Measurements from ENCODE around the gene ETV1. TPM values are rescaled to one million over a fixed set of nuclear protein-coding genes. Genes with fewer than 3 reads are reported as not detected.

ETV1 gene
- total RNA-seq, 1 experiment from 2014 or later: 23.3 TPM

DNA sequence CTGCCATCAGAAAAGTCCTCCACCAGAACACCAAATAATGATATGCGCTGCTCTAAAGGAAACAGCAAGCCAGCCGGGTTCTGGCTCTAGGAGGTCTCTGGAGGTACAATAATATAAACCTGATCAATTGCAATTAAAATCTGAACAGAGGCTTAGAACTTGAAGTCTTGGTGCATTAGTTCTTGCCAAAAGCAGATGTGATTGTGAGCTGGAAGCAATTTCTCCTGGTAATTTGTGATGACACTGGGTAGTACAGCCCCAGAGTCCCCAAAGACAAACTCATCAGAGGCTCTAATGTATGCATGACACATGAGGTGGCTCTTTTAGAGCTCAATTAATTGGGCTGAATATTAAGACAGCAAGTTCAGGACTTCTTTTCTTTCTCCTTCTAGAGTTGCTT is 3.3 kb downstream of the ETV1 start:
- Histone ChIP-seq H3K79me2 (ENCODE audit: insufficient read depth, low read length) (no peaks in the 10 kb centered on the region), H2AFZ (ENCODE audit: low read depth, low read length, poor library complexity, severe bottlenecking) (no peak overlapping the region), H4K20me1 (ENCODE audit: insufficient read depth) (no peaks in the 10 kb centered on the region), H3K36me3 (ENCODE audit: control insufficient read depth in 1 of 2, insufficient read depth in 2 of 2, low read length in 2 of 2) (no peaks in the 10 kb centered on the region), H3K4me1 (ENCODE audit: control insufficient read depth in 1 of 2, insufficient read depth in 2 of 2, low read length in 2 of 2) (peaks cover 9 to 10% of the 10 kb centered on the region in 2 experiments), H3K4me2 (ENCODE audit: low read length) (no peak overlapping the region), H3K9ac (ENCODE audit: low read length) (no peak overlapping the region), H3K4me3 (replicated peaks in 1 of 2; ENCODE audit: low read depth in 1 of 2, low read length in 2 of 2) (no peak overlapping the region), H3K9me3 (ENCODE audit: control insufficient read depth in 1 of 2, insufficient read depth in 1 of 2, low read depth in 1 of 2, low read length in 2 of 2) (no peaks in the 10 kb centered on the region), H3K9me2 (ENCODE audit: insufficient read depth) (no peaks in the 10 kb centered on the region), H3K27ac (ENCODE audit: low read depth, low read length) (no peak overlapping the region), H3K27me3 (ENCODE audit: insufficient read depth, low read length) (no peaks in the 10 kb centered on the region)
- no peak for DNase-seq (ENCODE audit: low read depth, low spot score)
- BruUV-seq (replicated peaks): no TSS peak
- intact Hi-C loops (cut with micrococcal nuclease): no loop called here
- CTCF ChIA-PET: no interaction called here
- POLR2A ChIA-PET: no interaction called here
- no peak for TF ChIP-seq CEBPB (IDR thresholded peaks at IDR 0.05; ENCODE audit: low read depth)
- no peak for TF ChIP-seq YY1 (IDR thresholded peaks at IDR 0.05; ENCODE audit: extremely low read depth, insufficient replicate concordance, low read depth, low read length)
- TF ChIP-seq TCF7L2 (IDR thresholded peaks at IDR 0.05; ENCODE audit: borderline replicate concordance, extremely low read depth, insufficient read depth, insufficient read length): no peak
- TF ChIP-seq SRF (IDR thresholded peaks at IDR 0.05; ENCODE audit: low read depth): no peak
- RAD21 ChIA-PET (ENCODE audit: low non-redundant PET in 1 of 2, low total read pairs in 2 of 2, uncharacterized antibody in 2 of 2, unreplicated experiment in 2 of 2): no interaction called here
- no peak for ATAC-seq

DNA sequence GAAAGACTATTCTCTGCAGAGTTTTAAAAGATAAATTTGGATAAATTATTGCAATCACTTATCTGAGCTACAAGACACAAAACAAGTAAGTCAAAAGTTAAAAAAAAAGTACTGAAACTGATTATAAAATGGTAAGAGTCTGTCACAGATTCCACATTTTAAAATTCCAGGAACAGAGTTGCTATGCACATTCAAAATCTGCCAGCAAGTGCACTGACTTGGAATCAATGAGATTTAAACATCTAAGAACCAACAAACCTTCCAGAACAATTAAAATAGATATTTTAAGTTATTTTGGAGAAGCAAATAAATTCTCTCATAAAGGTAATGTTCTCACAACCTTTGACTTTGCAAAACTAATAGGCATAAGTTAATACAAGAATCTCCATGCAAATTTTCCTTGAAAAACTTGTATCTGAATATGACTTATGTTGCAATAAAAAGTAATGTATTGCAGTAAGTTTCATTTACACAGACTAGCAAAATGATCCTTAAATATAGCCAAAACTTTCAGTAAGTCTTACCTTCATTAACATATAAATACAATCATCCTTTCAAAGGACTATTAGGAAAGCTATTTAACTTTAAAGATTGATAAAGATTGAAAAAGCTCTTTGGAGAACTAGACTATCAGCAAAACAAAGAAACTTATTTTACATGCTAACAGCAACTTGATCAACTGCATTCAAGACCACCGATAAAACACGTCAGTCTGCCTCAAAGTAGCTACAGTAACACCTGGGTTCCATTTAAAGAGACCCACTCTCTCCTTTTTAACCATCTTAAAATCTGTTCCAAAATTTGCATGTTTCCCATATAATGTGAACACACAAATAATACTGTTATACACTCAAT is 4.4 kb downstream of the ETV1 start:
- no peak overlapping the region for H2AFZ ChIP-seq (ENCODE audit: low read depth, low read length, poor library complexity, severe bottlenecking)
- H3K27me3 ChIP-seq (ENCODE audit: insufficient read depth, low read length): no peaks in the 10 kb centered on the region
- H3K27ac ChIP-seq (ENCODE audit: low read depth, low read length): no peak overlapping the region
- intact Hi-C loops (cut with micrococcal nuclease): no loop called here
- TF ChIP-seq MAX (IDR thresholded peaks at IDR 0.05): no peak
- TF ChIP-seq, protein P1, sequence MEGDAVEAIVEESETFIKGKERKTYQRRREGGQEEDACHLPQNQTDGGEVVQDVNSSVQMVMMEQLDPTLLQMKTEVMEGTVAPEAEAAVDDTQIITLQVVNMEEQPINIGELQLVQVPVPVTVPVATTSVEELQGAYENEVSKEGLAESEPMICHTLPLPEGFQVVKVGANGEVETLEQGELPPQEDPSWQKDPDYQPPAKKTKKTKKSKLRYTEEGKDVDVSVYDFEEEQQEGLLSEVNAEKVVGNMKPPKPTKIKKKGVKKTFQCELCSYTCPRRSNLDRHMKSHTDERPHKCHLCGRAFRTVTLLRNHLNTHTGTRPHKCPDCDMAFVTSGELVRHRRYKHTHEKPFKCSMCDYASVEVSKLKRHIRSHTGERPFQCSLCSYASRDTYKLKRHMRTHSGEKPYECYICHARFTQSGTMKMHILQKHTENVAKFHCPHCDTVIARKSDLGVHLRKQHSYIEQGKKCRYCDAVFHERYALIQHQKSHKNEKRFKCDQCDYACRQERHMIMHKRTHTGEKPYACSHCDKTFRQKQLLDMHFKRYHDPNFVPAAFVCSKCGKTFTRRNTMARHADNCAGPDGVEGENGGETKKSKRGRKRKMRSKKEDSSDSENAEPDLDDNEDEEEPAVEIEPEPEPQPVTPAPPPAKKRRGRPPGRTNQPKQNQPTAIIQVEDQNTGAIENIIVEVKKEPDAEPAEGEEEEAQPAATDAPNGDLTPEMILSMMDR (IDR thresholded peaks at IDR 0.05 in 2 of 3, conservative IDR thresholded peaks at IDR 0.05 in 1 of 3; ENCODE audit: borderline replicate concordance in 1 of 3, insufficient read depth in 1 of 3, low read depth in 2 of 3, low read length in 2 of 3): no peak
- TF ChIP-seq EZH2 (IDR thresholded peaks at IDR 0.05): no peak
- no peak for TF ChIP-seq POLR2A (IDR thresholded peaks at IDR 0.05; ENCODE audit: borderline replicate concordance, extremely low read depth, insufficient read depth, insufficient read length)
- no peak for TF ChIP-seq ZFX (IDR thresholded peaks at IDR 0.05)
- no peak for TF ChIP-seq POLR2AphosphoS5 (IDR thresholded peaks at IDR 0.05; ENCODE audit: low read depth, low read length)
- no peak for TF ChIP-seq SIN3A (IDR thresholded peaks at IDR 0.05; ENCODE audit: low read depth)
- TF ChIP-seq ELF1 (IDR thresholded peaks at IDR 0.05; ENCODE audit: borderline replicate concordance, low read depth): no peak
- TF ChIP-seq YY1 (IDR thresholded peaks at IDR 0.05; ENCODE audit: extremely low read depth, insufficient replicate concordance, low read depth, low read length): no peak
- TF ChIP-seq ZNF274 (IDR thresholded peaks at IDR 0.05; ENCODE audit: low read depth, low read length): no peak
- TF ChIP-seq SP1 (IDR thresholded peaks at IDR 0.05; ENCODE audit: low read depth): no peak
- TF ChIP-seq FOSL1 (IDR thresholded peaks at IDR 0.05; ENCODE audit: low read depth): no peak
- peaks cover 18 to 21% of the 10 kb centered on the region in 2 experiments for H3K4me1 ChIP-seq (ENCODE audit: control insufficient read depth in 1 of 2, insufficient read depth in 2 of 2, low read length in 2 of 2)
- ChIA-PET CTCF (no interaction called here), RAD21 (ENCODE audit: low non-redundant PET in 1 of 2, low total read pairs in 2 of 2, uncharacterized antibody in 2 of 2, unreplicated experiment in 2 of 2) (no interaction called here), POLR2A (no interaction called here)
- H3K4me2 ChIP-seq (ENCODE audit: low read length): no peak overlapping the region
- no peaks in the 10 kb centered on the region for H3K9me2 ChIP-seq (ENCODE audit: insufficient read depth)
- no peaks in the 10 kb centered on the region for H3K9me3 ChIP-seq (ENCODE audit: control insufficient read depth in 1 of 2, insufficient read depth in 1 of 2, low read depth in 1 of 2, low read length in 2 of 2)
- DNase-seq (ENCODE audit: low read depth, low spot score) (no peak), ATAC-seq (no peak)
- BruUV-seq (replicated peaks): no TSS peak
- no peaks in the 10 kb centered on the region for H4K20me1 ChIP-seq (ENCODE audit: insufficient read depth)
- no peaks in the 10 kb centered on the region for H3K79me2 ChIP-seq (ENCODE audit: insufficient read depth, low read length)
- H3K4me3 ChIP-seq (replicated peaks in 1 of 2; ENCODE audit: low read depth in 1 of 2, low read length in 2 of 2): no peak overlapping the region
- no peak overlapping the region for H3K9ac ChIP-seq (ENCODE audit: low read length)
- H3K36me3 ChIP-seq (ENCODE audit: control insufficient read depth in 1 of 2, insufficient read depth in 2 of 2, low read length in 2 of 2): no peaks in the 10 kb centered on the region
